Right atrium auricular region (tissue), 2 donors: ENCODE data around the gene TSHR. TPM values are rescaled to one million over a fixed set of nuclear protein-coding genes. Genes with fewer than 3 reads are reported as not detected.

Source experiments
- DNase-seq: peaks from one replicate; pipeline ENCODE4 v3.0.0-alpha.2; 2019; ENCODE audit warnings: low spot score
- H3K27ac ChIP-seq, 2 donors: fragments of 200-600 bp; sonication (generic); 1 replicate in 1 of 2; 2 replicates in 1 of 2; pipeline ENCODE4 v1.5.1; 2016 to 2019
- H3K27me3 ChIP-seq, 2 donors: fragments of 200-600 bp; sonication (generic); one replicate each; pipeline versions ENCODE4 v1.5.1 to v1.6.0; 2017 to 2019
- H3K36me3 ChIP-seq: fragments of 200-600 bp; sonication (generic); one replicate; pipeline ENCODE4 v1.5.1; 2016
- H3K4me1 ChIP-seq, 2 donors: fragments of 200-600 bp; sonication (generic); one replicate each; pipeline versions ENCODE4 v1.5.1 to v1.6.0; 2017 to 2019
- H3K4me3 ChIP-seq, 2 donors: fragments of 200-600 bp; sonication (generic); 1 replicate in 1 of 2; 2 replicates in 1 of 2; pipeline ENCODE4 v1.5.1; 2017 to 2019; ENCODE audit warnings: mild to moderate bottlenecking in 1 of 2, moderate library complexity in 1 of 2
- H3K9me3 ChIP-seq, 2 donors: fragments of 200-600 bp; sonication (generic); one replicate each; pipeline ENCODE4 v1.5.1; 2019
- CTCF ChIP-seq, 2 donors: fragments of 200-600 bp; sonication (generic); IDR thresholded peaks; one replicate each; pipeline ENCODE4 v1.5.1; 2019; ENCODE audit warnings: antibody characterized with exemption in 2 of 2
- total RNA-seq, 2 donors: library from RNA; depleted of rRNA; stranded (reverse); fragments of >200 nt; gene quantifications; one replicate each; pipeline ENCODE4 v1.1.0, GENCODE V29; 2016

Gene TSHR
- total RNA-seq, 2 donors from 2014 or later, result not detected

- no peak overlapping the region for H3K27ac ChIP-seq
- H3K4me1 ChIP-seq, result no peaks in the 10 kb centered on the region
- TF ChIP-seq CTCF (IDR thresholded peaks at IDR 0.05), result no peak
- no peak for DNase-seq
- H3K9me3 ChIP-seq, result no peaks in the 10 kb centered on the region
- H3K27me3 ChIP-seq, result no peaks in the 10 kb centered on the region
- H3K36me3 ChIP-seq, result no peaks in the 10 kb centered on the region
- H3K4me3 ChIP-seq, result no peak overlapping the region
Measured at GRCh38 chr14:81055971-81056370, 100.5 kb downstream of the TSHR start.

GRCh38 chr14:81062380-81062779 is 107.0 kb downstream of the TSHR start:
- H3K4me1 ChIP-seq, result no peaks in the 10 kb centered on the region
- no peaks in the 10 kb centered on the region for H3K36me3 ChIP-seq
- no peak for DNase-seq
- TF ChIP-seq CTCF (IDR thresholded peaks at IDR 0.05), result no peak
- no peak overlapping the region for H3K4me3 ChIP-seq
- no peak overlapping the region for H3K27ac ChIP-seq
- no peaks in the 10 kb centered on the region for H3K9me3 ChIP-seq
- H3K27me3 ChIP-seq, result no peaks in the 10 kb centered on the region

GRCh38 chr14:81062816-81063215 is 107.4 kb downstream of the TSHR start:
- DNase-seq, result no peak
- peak in 1 of 2 donors; percentile 17 for TF ChIP-seq CTCF (IDR thresholded peaks at IDR 0.05)
- no peak overlapping the region for H3K4me3 ChIP-seq

GRCh38 chr14:81066672-81067071 is 111.3 kb downstream of the TSHR start:
- no peak for TF ChIP-seq CTCF (IDR thresholded peaks at IDR 0.05)
- Histone ChIP-seq H3K27me3 (no peaks in the 10 kb centered on the region), H3K36me3 (no peaks in the 10 kb centered on the region), H3K9me3 (no peaks in the 10 kb centered on the region), H3K4me1 (no peaks in the 10 kb centered on the region), H3K27ac (no peak overlapping the region), H3K4me3 (no peak overlapping the region)
- DNase-seq, result no peak

More at GRCh38 chr14:81062816-81063215, 107.4 kb downstream of the TSHR start:
- Histone ChIP-seq H3K36me3 (no peaks in the 10 kb centered on the region), H3K4me1 (no peaks in the 10 kb centered on the region), H3K27ac (no peak overlapping the region), H3K27me3 (no peaks in the 10 kb centered on the region), H3K9me3 (no peaks in the 10 kb centered on the region)

- no peaks in the 10 kb centered on the region for H3K36me3 ChIP-seq
- no peak for DNase-seq
- H3K4me3 ChIP-seq, result no peak overlapping the region
- peaks cover 3 to 4% of the 10 kb centered on the region in 2 donors for H3K9me3 ChIP-seq
- H3K27ac ChIP-seq, result no peak overlapping the region
- no peak for TF ChIP-seq CTCF (IDR thresholded peaks at IDR 0.05)
- no peaks in the 10 kb centered on the region for H3K4me1 ChIP-seq
- no peaks in the 10 kb centered on the region for H3K27me3 ChIP-seq
Measured at GRCh38 chr14:81067156-81067555, 111.7 kb downstream of the TSHR start.

- no peak for DNase-seq
Measured at GRCh38 chr14:81068176-81068782, 112.9 kb downstream of the TSHR start.

More at GRCh38 chr14:81068176-81068782, 112.9 kb downstream of the TSHR start:
- H3K27me3 ChIP-seq, result no peaks in the 10 kb centered on the region
- no peaks in the 10 kb centered on the region for H3K36me3 ChIP-seq
- H3K4me1 ChIP-seq, result no peaks in the 10 kb centered on the region
- TF ChIP-seq CTCF (IDR thresholded peaks at IDR 0.05), result no peak
- peaks cover 6 to 7% of the 10 kb centered on the region in 2 donors for H3K9me3 ChIP-seq
- no peak overlapping the region for H3K4me3 ChIP-seq
- no peak overlapping the region for H3K27ac ChIP-seq
